HepG2 (cell line): ENCODE data around the gene CRIP1. TPM values are rescaled to one million over a fixed set of nuclear protein-coding genes. Genes with fewer than 3 reads are reported as not detected.

Source experiments
- ADNP ChIP-seq: sonication (generic); formaldehyde crosslinking; IDR thresholded peaks from 2 replicates; pipeline ENCODE4 v1.4.0; 2020; ENCODE audit warnings: missing genetic modification reagents
- CC2D1A ChIP-seq: sonication (generic); formaldehyde crosslinking; IDR thresholded peaks from 2 replicates; pipeline ENCODE4 v1.8.1; 2023; ENCODE audit warnings: mild to moderate bottlenecking, missing genetic modification reagents
- CENPT ChIP-seq: sonication (generic); formaldehyde crosslinking; IDR thresholded peaks from 2 replicates; pipeline ENCODE4 v1.8.0; 2022; ENCODE audit warnings: low read depth, mild to moderate bottlenecking, moderate library complexity, missing genetic modification reagents
- ELF3 ChIP-seq: IDR thresholded peaks from 2 replicates; pipeline ENCODE4 v1.6.1; 2016; ENCODE audit warnings: missing genetic modification reagents, missing compliant biosample characterization
- EP300 ChIP-seq, 3 experiments: sonication (generic) in 1 of 3; formaldehyde crosslinking in 1 of 3; IDR thresholded peaks; 2 replicates each; pipeline versions ENCODE4 v1.5.1 to v1.6.1; 2011 to 2020; ENCODE audit warnings: low read depth in 2 of 3, low read length in 2 of 3, borderline replicate concordance in 1 of 3, improper control_type of control experiment in 1 of 3, mild to moderate bottlenecking in 1 of 3, missing genetic modification reagents in 1 of 3, moderate library complexity in 1 of 3
- HNF4G ChIP-seq, 2 experiments: sonication (generic) in 1 of 2; formaldehyde crosslinking in 1 of 2; IDR thresholded peaks; 2 replicates each; pipeline versions ENCODE4 v1.4.0 to v1.6.1; 2011 to 2020; ENCODE audit warnings: borderline replicate concordance in 2 of 2, low read depth in 2 of 2, mild to moderate bottlenecking in 2 of 2, low read length in 1 of 2, missing genetic modification reagents in 1 of 2, moderate library complexity in 1 of 2
- JUND ChIP-seq: sonication (generic); formaldehyde crosslinking; IDR thresholded peaks from 2 replicates; pipeline ENCODE4 v1.8.0; 2022; ENCODE audit warnings: mild to moderate bottlenecking, missing genetic modification reagents
- KDM1A ChIP-seq: IDR thresholded peaks from 2 replicates; pipeline ENCODE4 v1.6.1; 2016; ENCODE audit warnings: missing compliant biosample characterization
- MATR3 ChIP-seq: sonication (generic); formaldehyde crosslinking; IDR thresholded peaks from 2 replicates; pipeline ENCODE4 v1.4.0; 2020; ENCODE audit warnings: missing genetic modification reagents
- MED1 ChIP-seq: sonication (generic); formaldehyde crosslinking; IDR thresholded peaks from 2 replicates; pipeline ENCODE4 v1.4.0; 2020; ENCODE audit warnings: missing genetic modification reagents
- MED13 ChIP-seq: sonication (generic); formaldehyde crosslinking; IDR thresholded peaks from 2 replicates; pipeline ENCODE4 v1.5.0; 2020; ENCODE audit warnings: missing genetic modification reagents
- PPARG ChIP-seq: conservative IDR thresholded peaks from 2 replicates; pipeline ENCODE4 v1.6.1; 2016; ENCODE audit warnings: missing biosample characterization, missing genetic modification reagents
- RXRA ChIP-seq: sonication (generic); formaldehyde crosslinking; IDR thresholded peaks from 2 replicates; pipeline ENCODE4 v1.5.1; 2020; ENCODE audit warnings: missing genetic modification reagents
- SETDB1 ChIP-seq: sonication (generic); formaldehyde crosslinking; IDR thresholded peaks from 2 replicates; pipeline ENCODE4 v1.5.1; 2020; ENCODE audit warnings: missing genetic modification reagents, mild to moderate bottlenecking, borderline replicate concordance
- TCF7 ChIP-seq: sonication (generic); IDR thresholded peaks from 2 replicates; pipeline ENCODE4 v1.6.1; 2016; ENCODE audit warnings: antibody characterized with exemption, low read depth
- ZNF234 ChIP-seq: sonication (generic); formaldehyde crosslinking; conservative IDR thresholded peaks from 2 replicates; pipeline ENCODE4 v1.5.1; 2020; ENCODE audit warnings: mild to moderate bottlenecking, missing genetic modification reagents
- ZNF296 ChIP-seq: sonication (generic); formaldehyde crosslinking; conservative IDR thresholded peaks from 2 replicates; pipeline ENCODE4 v1.5.0; 2020; ENCODE audit warnings: mild to moderate bottlenecking, missing genetic modification reagents
- ZNF496 ChIP-seq: sonication (generic); formaldehyde crosslinking; IDR thresholded peaks from 2 replicates; pipeline ENCODE4 v1.8.1; 2023; ENCODE audit warnings: mild to moderate bottlenecking, moderate library complexity, missing genetic modification reagents; ENCODE audit not compliant: insufficient replicate concordance
- ZNF605 ChIP-seq: sonication (generic); formaldehyde crosslinking; IDR thresholded peaks from 2 replicates; pipeline ENCODE4 v1.8.0; 2022; ENCODE audit warnings: mild to moderate bottlenecking, missing genetic modification reagents
- ZNF766 ChIP-seq: sonication (generic); formaldehyde crosslinking; IDR thresholded peaks from 2 replicates; pipeline ENCODE4 v1.5.0; 2020; ENCODE audit warnings: missing genetic modification reagents, borderline replicate concordance
- ZSCAN22 ChIP-seq: sonication (generic); formaldehyde crosslinking; IDR thresholded peaks from 2 replicates; pipeline ENCODE4 v1.4.0; 2020; ENCODE audit warnings: mild to moderate bottlenecking, missing genetic modification reagents
- polyA plus RNA-seq, 8 experiments: library from polyadenylated mRNA; depleted of rRNA in 3 of 8; stranded (reverse) in 7 of 8; unstranded in 1 of 8; fragments of >200 nt; fragmentation: Illumina TruSeq in 4 of 8; extraction: Trizol in 4 of 8; gene quantifications; 2 replicates each; pipeline versions ENCODE4 v1.2.1 to v1.2.3, GENCODE V29; 2011 to 2016; ENCODE audit warnings: low read depth in 4 of 8, missing spikeins in 1 of 8, mixed read lengths in 1 of 8; ENCODE audit not compliant: insufficient read depth in 1 of 8
- total RNA-seq, 5 experiments: library from RNA; depleted of rRNA; stranded (reverse); fragments of >200 nt; fragmentation: Illumina TruSeq; extraction: Trizol; gene quantifications; 2 replicates each; pipeline ENCODE4 v1.2.3, GENCODE V29; 2016; ENCODE audit warnings: low read depth in 1 of 5
- TF ChIP-seq, protein P1 (sequence below): sonication (generic); formaldehyde crosslinking; IDR thresholded peaks from 2 replicates; pipeline ENCODE4 v1.8.0; 2022; ENCODE audit warnings: mild to moderate bottlenecking, missing genetic modification reagents, moderate library complexity
- TF ChIP-seq, protein P2 (sequence below): IDR thresholded peaks from 2 replicates; pipeline ENCODE4 v1.6.1; 2016; ENCODE audit warnings: low read depth
- TF ChIP-seq, protein P3 (sequence below): sonication (generic); formaldehyde crosslinking; IDR thresholded peaks from 2 replicates; pipeline ENCODE4; 2020; ENCODE audit warnings: missing genetic modification reagents, mild to moderate bottlenecking, borderline replicate concordance

The CRIP1 gene
- total and polyA plus RNA-seq, 2 of the 13 experiments (the other 11 are each of a cell fraction or from before 2014, with no cell fraction given) = 53.9 to 59.5 TPM

DNA sequence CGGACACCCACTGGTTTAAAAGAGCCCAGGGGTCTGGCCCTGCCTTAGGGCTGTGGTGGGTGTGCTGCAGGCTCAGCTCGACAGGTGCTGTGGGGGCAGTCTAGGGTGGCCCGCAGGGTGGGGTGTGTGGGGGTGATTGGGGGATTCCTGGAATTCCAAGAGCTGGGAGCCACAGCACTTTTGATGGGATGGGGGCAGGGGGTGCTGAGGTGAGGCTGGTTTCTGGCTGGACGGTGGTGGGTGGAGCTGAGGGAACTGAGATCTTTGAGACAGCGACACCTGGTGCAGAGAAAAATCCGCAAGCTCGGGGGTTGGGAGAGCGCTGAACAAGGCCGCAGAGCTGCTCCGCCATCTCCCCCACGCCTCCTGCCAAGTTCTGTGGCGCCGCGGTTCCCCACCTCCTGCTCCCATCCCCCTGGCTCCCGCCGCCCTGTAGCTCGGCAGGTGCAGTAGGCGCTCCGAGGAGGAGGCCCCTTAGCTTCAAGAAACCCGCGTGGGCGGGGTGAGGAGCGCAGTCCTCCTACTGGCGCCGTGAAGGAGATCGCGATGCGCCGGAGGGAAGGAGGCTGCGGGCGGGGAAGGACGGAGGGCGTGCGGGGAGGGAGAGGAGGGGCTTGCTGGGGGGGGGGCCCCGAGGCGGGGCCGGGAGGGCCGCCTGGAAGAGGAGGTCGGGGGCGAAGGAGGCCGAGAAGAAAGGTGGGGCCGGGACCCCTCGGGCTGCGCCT lies 3.0 kb downstream of the CRIP1 start (continued):
- TF ChIP-seq, protein P1, sequence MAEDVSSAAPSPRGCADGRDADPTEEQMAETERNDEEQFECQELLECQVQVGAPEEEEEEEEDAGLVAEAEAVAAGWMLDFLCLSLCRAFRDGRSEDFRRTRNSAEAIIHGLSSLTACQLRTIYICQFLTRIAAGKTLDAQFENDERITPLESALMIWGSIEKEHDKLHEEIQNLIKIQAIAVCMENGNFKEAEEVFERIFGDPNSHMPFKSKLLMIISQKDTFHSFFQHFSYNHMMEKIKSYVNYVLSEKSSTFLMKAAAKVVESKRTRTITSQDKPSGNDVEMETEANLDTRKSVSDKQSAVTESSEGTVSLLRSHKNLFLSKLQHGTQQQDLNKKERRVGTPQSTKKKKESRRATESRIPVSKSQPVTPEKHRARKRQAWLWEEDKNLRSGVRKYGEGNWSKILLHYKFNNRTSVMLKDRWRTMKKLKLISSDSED (CRISPR knock-in tag) = no peak
- TF ChIP-seq MED1 (no peak), PPARG (CRISPR knock-in tag) (no peak), EP300 (IDR thresholded peaks at IDR 0.05; ENCODE audit: low read depth in 2 of 2, low read length in 2 of 2) (no peak), EP300 (CRISPR knock-in tag; IDR thresholded peaks at IDR 0.05; ENCODE audit: borderline replicate concordance) (0 out of 2 replicates have a peak, but pooled peaks have one; percentile 25), MED13 (CRISPR knock-in tag) (no peak), ZNF234 (no peak), ZNF766 (CRISPR knock-in tag) (no peak), ELF3 (CRISPR knock-in tag) (0 out of 2 replicates have a peak, but pooled peaks have one; percentile 19), MATR3 (CRISPR knock-in tag) (no peak), ZNF605 (no peak), ADNP (CRISPR knock-in tag) (no peak), ZNF496 (CRISPR knock-in tag) (no peak), CC2D1A (no peak), SETDB1 (CRISPR knock-in tag) (no peak), TCF7 (no peak), HNF4G (IDR thresholded peaks at IDR 0.05; ENCODE audit: borderline replicate concordance, low read depth, low read length) (no peak), HNF4G (CRISPR knock-in tag; IDR thresholded peaks at IDR 0.05; ENCODE audit: borderline replicate concordance, low read depth) (no peak), KDM1A (no peak), ZNF296 (CRISPR knock-in tag) (no peak), ZSCAN22 (no peak), CENPT (CRISPR knock-in tag) (no peak), JUND (CRISPR knock-in tag) (no peak), RXRA (CRISPR knock-in tag) (no peak)
- TF ChIP-seq, protein P2, sequence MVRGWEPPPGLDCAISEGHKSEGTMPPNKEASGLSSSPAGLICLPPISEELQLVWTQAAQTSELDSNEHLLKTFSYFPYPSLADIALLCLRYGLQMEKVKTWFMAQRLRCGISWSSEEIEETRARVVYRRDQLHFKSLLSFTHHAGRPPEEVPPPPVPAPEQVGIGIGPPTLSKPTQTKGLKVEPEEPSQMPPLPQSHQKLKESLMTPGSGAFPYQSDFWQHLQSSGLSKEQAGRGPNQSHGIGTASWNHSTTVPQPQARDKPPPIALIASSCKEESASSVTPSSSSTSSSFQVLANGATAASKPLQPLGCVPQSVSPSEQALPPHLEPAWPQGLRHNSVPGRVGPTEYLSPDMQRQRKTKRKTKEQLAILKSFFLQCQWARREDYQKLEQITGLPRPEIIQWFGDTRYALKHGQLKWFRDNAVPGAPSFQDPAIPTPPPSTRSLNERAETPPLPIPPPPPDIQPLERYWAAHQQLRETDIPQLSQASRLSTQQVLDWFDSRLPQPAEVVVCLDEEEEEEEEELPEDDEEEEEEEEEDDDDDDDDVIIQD (CRISPR knock-in tag) = no peak
- TF ChIP-seq, protein P3, sequence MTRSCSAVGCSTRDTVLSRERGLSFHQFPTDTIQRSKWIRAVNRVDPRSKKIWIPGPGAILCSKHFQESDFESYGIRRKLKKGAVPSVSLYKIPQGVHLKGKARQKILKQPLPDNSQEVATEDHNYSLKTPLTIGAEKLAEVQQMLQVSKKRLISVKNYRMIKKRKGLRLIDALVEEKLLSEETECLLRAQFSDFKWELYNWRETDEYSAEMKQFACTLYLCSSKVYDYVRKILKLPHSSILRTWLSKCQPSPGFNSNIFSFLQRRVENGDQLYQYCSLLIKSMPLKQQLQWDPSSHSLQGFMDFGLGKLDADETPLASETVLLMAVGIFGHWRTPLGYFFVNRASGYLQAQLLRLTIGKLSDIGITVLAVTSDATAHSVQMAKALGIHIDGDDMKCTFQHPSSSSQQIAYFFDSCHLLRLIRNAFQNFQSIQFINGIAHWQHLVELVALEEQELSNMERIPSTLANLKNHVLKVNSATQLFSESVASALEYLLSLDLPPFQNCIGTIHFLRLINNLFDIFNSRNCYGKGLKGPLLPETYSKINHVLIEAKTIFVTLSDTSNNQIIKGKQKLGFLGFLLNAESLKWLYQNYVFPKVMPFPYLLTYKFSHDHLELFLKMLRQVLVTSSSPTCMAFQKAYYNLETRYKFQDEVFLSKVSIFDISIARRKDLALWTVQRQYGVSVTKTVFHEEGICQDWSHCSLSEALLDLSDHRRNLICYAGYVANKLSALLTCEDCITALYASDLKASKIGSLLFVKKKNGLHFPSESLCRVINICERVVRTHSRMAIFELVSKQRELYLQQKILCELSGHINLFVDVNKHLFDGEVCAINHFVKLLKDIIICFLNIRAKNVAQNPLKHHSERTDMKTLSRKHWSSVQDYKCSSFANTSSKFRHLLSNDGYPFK (CRISPR knock-in tag) = peak; percentile 54; the same call in 1 of the 2 replicates
